GM19452 (cell line): ENCODE data around the gene PARL.

Experiments used
- ATAC-seq: cut with Tn5 transposase; IDR thresholded peaks from one replicate; pipeline ENCODE4 v1.9.1; 2021; ENCODE audit not compliant: unreplicated experiment

PARL gene

DNA sequence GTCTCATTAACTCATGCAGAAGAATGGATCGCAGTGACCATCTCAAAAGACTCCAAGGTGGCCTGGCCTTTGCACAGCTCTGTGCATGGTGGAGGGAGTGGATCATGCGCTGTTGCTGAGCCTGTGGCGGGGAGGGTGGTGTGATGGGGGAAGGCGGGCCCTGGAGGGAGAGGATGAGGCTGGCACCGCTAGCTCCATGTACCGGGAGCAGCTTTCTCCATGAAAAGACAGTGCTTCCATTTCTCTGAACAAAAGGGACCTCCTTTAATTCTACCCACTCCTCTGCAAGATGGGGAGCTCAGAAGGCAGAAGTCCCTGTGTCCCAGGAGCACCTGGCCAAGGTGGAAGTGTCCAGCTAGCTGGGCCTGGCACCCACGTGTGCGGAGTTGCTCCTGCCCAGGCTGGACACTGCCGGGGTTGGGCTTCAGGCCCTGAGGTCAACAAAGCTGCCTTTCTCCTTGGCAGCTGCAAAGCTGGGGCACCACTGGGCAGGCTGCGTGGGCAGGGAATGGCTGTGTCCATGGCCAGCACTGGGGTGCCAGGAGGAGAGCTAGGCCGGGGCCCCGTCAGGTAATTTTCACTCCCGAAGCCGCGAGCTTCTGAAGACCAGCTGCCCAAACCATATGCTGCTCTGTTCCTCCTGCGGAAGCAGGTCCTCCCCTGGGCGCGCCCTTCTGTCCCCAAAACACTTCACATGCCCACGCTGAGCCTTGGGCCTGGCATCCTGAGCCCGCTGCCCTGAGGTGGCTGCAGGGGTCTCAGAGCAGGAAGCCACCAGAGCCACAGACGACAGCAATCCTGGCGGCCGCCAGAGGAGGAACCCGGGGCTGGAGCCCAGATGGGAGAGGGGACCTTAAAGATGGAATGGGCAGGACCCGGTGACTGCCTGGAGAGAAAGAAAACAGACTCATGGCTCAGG lies 65.7 kb downstream of the PARL start:
- ATAC-seq, result no peak

DNA sequence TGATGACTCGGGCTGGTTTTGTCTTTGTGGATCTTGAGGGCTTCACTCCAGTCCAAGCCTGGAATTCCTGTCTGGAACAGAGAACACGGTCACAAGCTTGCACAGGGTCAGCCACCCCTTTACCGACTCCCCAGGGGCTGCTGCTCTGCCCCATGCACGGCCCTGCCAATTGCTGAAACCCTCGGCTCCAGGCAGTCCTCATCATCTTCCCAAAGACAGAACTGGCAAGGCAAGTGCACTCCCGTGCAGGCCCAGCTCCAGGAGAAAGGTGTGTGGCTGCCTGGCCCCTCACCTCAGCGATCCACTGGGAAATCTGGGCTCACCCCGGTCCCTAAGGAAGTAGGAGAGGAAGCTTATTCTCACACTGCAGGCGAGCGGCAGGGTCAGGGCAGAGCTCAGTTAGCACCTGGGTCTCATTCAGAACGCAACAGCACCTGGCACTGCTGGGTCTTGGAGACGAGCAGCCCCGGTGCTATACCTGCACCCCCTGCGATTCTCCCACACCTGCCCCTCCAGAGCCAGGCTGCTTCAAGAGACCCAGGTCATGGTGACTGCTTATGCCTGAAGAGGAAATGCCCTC lies 66.5 kb downstream of the PARL start:
- ATAC-seq, result no peak

- ATAC-seq, result no peak
These were observed 67.0 kb downstream of the PARL start for GRCh38 chr3:183817639-183818038.

- ATAC-seq, result no peak
These were observed 67.8 kb downstream of the PARL start for GRCh38 chr3:183816681-183817510.

- ATAC-seq, result no peak
These were observed 68.7 kb downstream of the PARL start for GRCh38 chr3:183815951-183816475.

GRCh38 chr3:183815563-183815940 lies 69.1 kb downstream of the PARL start:
- no peak for ATAC-seq

DNA sequence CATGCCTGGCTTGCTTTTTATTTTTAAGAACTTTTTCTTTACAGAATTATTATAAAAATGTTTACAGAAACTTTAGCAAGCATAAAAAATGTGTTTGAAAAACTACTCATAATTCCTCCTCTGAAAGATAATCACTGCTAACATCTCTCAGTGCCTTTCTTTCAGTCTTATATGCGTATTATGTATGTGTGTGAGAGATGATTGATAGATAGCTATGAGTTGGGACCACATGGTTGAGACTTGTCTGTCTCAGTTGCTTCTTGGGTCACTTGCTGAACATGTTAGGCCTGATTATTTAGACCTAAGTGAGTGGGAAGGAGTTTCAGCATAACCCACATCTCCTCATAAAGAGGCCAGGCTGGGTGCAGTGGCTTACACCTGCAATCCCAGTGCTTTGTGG lies 70.4 kb downstream of the PARL start:
- no peak for ATAC-seq

GRCh38 chr3:183812761-183813445 lies 71.8 kb downstream of the PARL start:
- no peak for ATAC-seq

- no peak for ATAC-seq
These were observed 73.0 kb downstream of the PARL start for GRCh38 chr3:183811638-183812037.

DNA sequence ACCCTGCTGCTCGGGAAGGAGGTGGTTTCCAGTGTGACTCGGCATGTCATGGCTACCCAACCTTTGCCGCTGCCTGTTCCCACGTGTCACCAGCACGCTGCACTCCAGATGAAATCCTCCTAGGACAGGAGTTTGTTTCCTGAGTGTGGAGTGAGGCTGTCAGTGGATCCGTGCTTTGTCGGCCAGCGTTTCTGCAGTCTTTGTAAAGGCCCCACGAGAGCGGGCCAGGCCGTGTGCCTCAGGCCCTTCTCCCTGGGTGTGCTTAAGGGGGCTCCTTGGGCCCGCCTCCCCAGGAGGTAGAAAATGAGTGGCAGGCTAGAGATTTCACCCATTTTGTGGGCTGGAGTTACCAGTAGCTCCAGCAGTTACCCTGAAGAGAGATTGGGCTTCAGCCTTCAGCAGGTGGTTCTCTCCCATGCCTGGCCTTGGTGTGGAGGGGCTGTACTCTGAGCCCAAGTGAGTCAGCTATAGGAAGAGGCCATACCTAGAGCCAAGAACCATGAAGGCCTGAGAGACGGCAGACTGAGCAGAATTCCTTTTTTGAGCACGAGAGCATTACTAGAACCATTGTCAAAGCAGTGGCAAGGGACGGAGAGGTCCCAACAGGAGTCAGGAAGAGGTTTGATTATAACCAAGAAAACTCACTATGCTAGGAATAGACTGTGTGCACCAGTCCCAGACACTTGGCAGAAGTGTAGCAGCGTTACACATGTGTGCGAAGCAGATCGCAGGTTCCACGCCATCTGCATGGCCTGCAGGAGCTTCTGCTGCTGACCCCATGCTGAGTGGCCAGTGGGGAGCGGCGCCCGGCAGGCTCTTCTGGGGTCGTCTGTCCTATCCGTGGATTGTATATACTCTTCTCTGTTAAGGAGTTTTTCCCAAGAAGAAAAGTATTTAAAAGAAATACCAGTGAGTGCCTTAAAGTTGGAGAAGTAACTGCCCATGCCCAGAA lies 73.8 kb downstream of the PARL start:
- ATAC-seq, result no peak

DNA sequence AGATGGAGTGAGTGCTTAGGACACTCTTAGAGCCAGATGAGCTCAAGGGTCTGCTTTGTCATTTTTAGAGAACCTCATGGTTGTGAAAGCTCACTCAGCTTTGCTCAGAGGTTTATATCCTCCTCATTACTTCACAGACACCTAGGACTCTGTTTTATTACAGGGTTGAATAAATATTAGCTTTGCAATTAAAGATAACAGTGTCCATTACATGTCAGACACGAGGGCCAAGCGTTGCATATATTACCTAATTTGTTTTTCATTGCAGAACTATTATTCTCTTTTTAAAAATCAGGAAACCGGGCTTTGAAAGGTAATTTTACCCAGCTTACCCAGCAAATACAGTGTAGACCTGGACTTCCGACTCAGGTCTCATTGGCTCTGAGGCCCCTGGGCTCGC lies 75.4 kb downstream of the PARL start:
- no peak for ATAC-seq

GRCh38 chr3:183808355-183808754 lies 76.3 kb downstream of the PARL start:
- ATAC-seq, result no peak

DNA sequence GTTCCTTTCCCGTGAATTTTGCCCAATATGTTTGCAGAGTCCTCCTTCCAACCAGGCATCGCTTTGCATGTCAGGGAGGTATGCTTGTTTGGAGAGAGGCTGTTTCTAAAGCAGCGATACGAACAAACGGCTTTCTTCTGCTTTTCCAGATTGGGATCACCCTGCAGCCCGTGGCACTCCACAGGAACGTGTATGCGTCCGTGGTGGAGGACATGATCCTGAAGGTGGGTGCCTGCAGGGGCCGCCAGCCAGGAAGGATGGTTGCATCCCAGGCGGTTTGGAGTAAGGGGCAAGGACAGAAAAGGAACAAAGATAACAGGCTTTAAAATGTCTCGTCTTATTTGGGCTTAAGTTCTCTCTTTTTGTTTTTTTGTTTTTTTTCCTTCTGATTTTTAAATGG lies 76.8 kb downstream of the PARL start:
- no peak for ATAC-seq

- no peak for ATAC-seq
These were observed 77.4 kb downstream of the PARL start for GRCh38 chr3:183807209-183807728.

DNA sequence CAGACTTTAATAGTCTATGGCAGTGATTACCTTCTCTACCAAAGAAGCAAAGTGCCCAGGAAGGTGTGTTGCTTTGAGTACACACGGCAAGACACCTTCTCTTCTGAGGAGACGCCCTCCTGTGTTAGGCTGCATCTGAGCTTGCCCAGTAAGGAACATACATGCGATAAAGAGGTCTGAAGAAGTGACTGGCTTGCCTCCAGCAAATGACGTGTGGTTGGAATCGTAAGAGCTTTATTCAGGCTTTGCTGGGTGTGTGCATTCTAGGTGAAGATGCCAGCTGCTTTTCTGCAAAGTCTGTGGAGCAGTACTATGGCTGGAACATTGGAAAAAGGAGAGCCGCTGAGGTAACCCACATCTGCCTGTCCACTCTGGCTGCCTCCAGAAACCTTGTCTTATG lies 81.7 kb downstream of the PARL start:
- ATAC-seq, result no peak

DNA sequence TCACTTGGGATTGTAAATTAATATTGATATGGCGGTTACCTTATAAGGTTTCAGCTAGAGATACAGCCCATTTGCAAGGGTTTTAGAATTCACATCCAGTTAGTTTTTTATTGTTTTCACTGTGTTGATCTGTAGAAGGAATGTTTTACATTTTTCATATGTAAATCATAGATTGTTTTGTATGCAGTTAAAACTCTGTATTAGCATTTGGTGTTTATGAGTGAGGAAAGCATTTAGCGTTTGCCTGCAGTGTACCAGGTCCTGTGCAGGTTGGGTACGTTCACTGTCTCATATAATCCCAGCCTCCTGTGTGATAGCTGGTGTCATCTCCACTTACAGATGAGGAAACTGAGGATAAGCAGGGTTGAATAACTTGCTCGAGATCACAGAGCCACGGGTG lies 83.1 kb downstream of the PARL start:
- ATAC-seq, result no peak

- no peak for ATAC-seq
These were observed 84.3 kb downstream of the PARL start for GRCh38 chr3:183800243-183800863.

DNA sequence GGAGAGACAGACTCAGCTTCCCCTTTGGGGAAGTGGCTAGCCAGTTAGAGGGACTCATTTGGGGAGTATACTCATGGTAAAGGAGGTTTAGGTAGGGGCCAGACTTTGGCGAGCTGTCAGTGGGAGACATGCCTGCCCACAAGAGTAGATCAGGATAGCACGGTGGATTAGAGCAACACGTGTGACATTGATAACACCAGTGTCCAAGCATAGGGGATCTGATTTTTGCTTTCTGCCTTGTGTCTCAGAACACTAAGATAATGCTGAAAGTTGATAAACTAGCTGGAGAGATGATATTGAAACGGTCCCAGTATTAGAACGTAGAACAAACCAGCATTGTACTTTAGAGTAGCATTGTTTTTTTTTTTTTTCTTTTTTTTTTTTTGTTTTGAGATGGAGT lies 85.2 kb downstream of the PARL start:
- no peak for ATAC-seq

GRCh38 chr3:183797996-183798395 lies 86.7 kb downstream of the PARL start:
- ATAC-seq, result no peak
